DOHH2 (cell line): ENCODE measurements around the gene RNF145.
A peak's percentile ranks its signal among the peaks of the same experiment; 100 is the strongest.

Source experiments
- H3F3A ChIP-seq: fragments of 200-600 bp; sonication (generic), shearing (Covaris generic); 2 replicates; pipeline ENCODE4 v1.6.0; 2016; ENCODE audit warnings: antibody characterized with exemption, mild to moderate bottlenecking; ENCODE audit not compliant: control insufficient read depth, insufficient read depth
- H3K27ac ChIP-seq: fragments of 200-600 bp; sonication (generic); 2 replicates; pipeline ENCODE4 v1.5.1; 2014; ENCODE audit warnings: low read depth, mild to moderate bottlenecking, low read length, moderate library complexity
- H3K27me3 ChIP-seq: fragments of 200-600 bp; sonication (generic); 2 replicates; pipeline ENCODE4 v1.6.1; 2014; ENCODE audit warnings: mild to moderate bottlenecking, low read length, mixed read lengths; ENCODE audit not compliant: control insufficient read depth
- H3K36me3 ChIP-seq: fragments of 200-600 bp; sonication (generic); 2 replicates; pipeline ENCODE4 v1.6.1; 2014; ENCODE audit warnings: mild to moderate bottlenecking, low read length, moderate library complexity, mixed read lengths; ENCODE audit not compliant: control insufficient read depth
- H3K4me1 ChIP-seq: fragments of 200-600 bp; sonication (generic); 2 replicates; pipeline ENCODE4 v1.6.1; 2014; ENCODE audit warnings: mild to moderate bottlenecking, low read length, mixed read lengths; ENCODE audit not compliant: control insufficient read depth
- H3K4me2 ChIP-seq: fragments of 200-600 bp; sonication (generic); 2 replicates; pipeline ENCODE4 v1.6.0; 2014; ENCODE audit warnings: mild to moderate bottlenecking, low read length, moderate library complexity
- H3K4me3 ChIP-seq: fragments of 200-600 bp; sonication (generic); 2 replicates; pipeline ENCODE4 v1.5.1; 2014; ENCODE audit warnings: mild to moderate bottlenecking, low read length, mixed read lengths
- H3K79me2 ChIP-seq: fragments of 200-600 bp; sonication (generic); 2 replicates; pipeline ENCODE4 v1.6.1; 2014; ENCODE audit warnings: mild to moderate bottlenecking, low read length, mixed read lengths; ENCODE audit not compliant: control insufficient read depth
- H3K9me2 ChIP-seq: fragments of 200-600 bp; sonication (generic); replicated peaks from 2 replicates; pipeline ENCODE4 v1.6.1; 2014; ENCODE audit warnings: mild to moderate bottlenecking, low read length, mixed read lengths; ENCODE audit not compliant: control insufficient read depth
- H3K9me3 ChIP-seq: fragments of 200-600 bp; sonication (generic); 2 replicates; pipeline ENCODE4 v1.6.1; 2014; ENCODE audit warnings: antibody characterized with exemption, low read length, mixed read lengths; ENCODE audit not compliant: control insufficient read depth, insufficient read depth
- H4K20me1 ChIP-seq: fragments of 200-600 bp; sonication (generic); 2 replicates; pipeline ENCODE4 v1.6.0; 2014; ENCODE audit warnings: low read depth, mild to moderate bottlenecking, antibody characterized with exemption, low read length, moderate library complexity; ENCODE audit not compliant: control insufficient read depth, insufficient read depth
- EZH2phosphoT487 ChIP-seq: fragments of 200-600 bp; sonication (generic); IDR thresholded peaks from 2 replicates; pipeline ENCODE4 v1.6.1; 2017; ENCODE audit warnings: borderline replicate concordance, mild to moderate bottlenecking, antibody characterized with exemption, low read length, moderate library complexity, mixed read lengths
- TF ChIP-seq, protein P1 (sequence below): fragments of 200-600 bp; sonication (generic); IDR thresholded peaks from one replicate; pipeline ENCODE4 v1.5.1; 2014; ENCODE audit warnings: antibody characterized with exemption, mild to moderate bottlenecking, low read depth, low read length; ENCODE audit not compliant: poor library complexity, severe bottlenecking

RNF145 gene

DNA sequence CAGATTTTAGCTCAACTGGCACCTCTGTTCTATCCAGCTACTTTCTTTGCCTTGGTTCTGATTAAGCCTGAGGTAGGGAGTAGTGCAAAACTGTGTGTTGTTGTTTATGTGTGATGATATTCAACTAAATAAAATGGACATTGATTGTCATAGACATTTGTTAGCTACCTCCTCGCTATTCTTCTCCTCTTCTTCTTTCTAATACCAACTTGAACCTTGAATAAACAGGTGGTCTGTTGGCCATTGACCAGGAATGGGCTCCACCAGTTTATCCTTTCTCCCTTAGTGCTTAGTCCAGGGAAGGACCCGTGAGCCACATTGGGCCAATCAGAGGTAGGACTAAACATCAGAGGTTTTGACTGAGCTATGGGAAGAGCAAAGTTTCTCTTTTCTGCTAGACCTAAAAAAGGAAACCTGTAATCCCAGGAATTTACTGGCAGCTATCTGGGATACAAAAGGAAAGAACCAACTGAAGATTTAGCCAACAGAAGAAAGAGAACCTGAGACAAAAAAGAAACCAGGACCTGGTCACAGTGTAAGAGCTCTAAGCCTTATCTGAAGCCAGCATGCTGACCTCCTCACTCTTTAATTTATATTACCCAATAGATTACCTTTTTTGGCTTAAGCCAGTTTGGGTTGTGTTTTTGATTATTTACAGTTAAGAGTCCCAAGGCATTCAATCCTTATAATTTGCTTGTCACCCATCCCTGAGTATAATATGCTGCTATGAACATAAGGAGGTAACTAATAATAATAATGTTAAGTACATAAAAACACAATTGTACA, 5.3 kb upstream of the RNF145 start:
- H3K79me2 ChIP-seq, result 0 out of 2 replicates have a peak, but pooled peaks cover 3% of the 10 kb centered on the region
- H3K36me3 ChIP-seq, result no peaks in the 10 kb centered on the region
- H3K4me3 ChIP-seq, result no peak overlapping the region
- H3K9me2 ChIP-seq, result no peaks in the 10 kb centered on the region
- H3K4me2 ChIP-seq, result no peak overlapping the region
- peaks cover 23% of the 10 kb centered on the region for H3K4me1 ChIP-seq
- 0 out of 2 replicates have a peak, but pooled peaks cover 2% of the 10 kb centered on the region for H3F3A ChIP-seq
- TF ChIP-seq, protein P1, sequence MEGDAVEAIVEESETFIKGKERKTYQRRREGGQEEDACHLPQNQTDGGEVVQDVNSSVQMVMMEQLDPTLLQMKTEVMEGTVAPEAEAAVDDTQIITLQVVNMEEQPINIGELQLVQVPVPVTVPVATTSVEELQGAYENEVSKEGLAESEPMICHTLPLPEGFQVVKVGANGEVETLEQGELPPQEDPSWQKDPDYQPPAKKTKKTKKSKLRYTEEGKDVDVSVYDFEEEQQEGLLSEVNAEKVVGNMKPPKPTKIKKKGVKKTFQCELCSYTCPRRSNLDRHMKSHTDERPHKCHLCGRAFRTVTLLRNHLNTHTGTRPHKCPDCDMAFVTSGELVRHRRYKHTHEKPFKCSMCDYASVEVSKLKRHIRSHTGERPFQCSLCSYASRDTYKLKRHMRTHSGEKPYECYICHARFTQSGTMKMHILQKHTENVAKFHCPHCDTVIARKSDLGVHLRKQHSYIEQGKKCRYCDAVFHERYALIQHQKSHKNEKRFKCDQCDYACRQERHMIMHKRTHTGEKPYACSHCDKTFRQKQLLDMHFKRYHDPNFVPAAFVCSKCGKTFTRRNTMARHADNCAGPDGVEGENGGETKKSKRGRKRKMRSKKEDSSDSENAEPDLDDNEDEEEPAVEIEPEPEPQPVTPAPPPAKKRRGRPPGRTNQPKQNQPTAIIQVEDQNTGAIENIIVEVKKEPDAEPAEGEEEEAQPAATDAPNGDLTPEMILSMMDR, result no peak
- TF ChIP-seq EZH2phosphoT487, result no peak
- H3K27me3 ChIP-seq, result no peaks in the 10 kb centered on the region
- no peaks in the 10 kb centered on the region for H3K9me3 ChIP-seq
- H3K27ac ChIP-seq, result no peak overlapping the region
- H4K20me1 ChIP-seq, result no peaks in the 10 kb centered on the region

DNA sequence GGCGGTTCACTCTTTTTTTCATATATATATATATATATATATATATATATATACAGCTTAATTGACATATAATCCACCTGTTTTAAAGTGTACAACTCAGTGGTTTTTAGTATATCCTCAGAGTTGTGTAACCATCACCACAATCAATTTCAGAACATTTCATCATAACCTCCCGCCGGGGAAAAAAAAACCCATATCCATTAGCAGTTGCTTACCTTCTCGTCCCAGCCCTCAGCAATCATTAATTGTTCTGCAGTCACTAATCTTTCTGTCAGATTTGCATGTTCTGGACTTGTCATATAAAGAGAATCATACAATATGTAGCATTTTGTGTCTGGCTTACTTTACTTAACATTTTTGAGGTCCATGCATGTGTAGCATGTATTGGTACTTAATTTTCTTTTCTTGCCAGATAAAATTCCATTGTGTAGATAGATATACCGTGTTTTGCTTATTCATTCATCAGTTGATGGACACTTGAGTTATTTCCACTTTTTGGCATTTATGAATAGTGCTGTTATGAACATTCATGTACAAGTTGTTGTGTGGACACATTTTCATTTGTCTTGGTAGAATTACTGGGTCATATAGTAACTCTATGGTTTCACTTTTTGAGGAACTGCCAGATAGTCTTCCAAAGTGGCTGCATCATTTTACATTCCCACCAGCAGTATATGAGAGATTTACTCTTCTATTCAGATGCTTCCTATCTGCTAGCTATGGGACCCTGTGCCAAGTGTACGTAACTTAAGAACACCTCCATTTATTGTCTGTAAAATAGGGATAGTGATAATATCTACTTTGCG, 3.5 kb upstream of the RNF145 start:
- Histone ChIP-seq H3K4me1 (peaks cover 25% of the 10 kb centered on the region), H3K4me2 (no peak overlapping the region), H4K20me1 (no peaks in the 10 kb centered on the region), H3K27me3 (no peaks in the 10 kb centered on the region), H3K79me2 (peaks cover 18% of the 10 kb centered on the region), H3K9me3 (no peaks in the 10 kb centered on the region), H3K9me2 (no peaks in the 10 kb centered on the region), H3K4me3 (no peak overlapping the region), H3F3A (peaks cover 8% of the 10 kb centered on the region), H3K27ac (no peak overlapping the region), H3K36me3 (peaks cover 3% of the 10 kb centered on the region; the same call in 1 of the 2 replicates)
- TF ChIP-seq, protein P1, result no peak
- TF ChIP-seq EZH2phosphoT487, result no peak

DNA sequence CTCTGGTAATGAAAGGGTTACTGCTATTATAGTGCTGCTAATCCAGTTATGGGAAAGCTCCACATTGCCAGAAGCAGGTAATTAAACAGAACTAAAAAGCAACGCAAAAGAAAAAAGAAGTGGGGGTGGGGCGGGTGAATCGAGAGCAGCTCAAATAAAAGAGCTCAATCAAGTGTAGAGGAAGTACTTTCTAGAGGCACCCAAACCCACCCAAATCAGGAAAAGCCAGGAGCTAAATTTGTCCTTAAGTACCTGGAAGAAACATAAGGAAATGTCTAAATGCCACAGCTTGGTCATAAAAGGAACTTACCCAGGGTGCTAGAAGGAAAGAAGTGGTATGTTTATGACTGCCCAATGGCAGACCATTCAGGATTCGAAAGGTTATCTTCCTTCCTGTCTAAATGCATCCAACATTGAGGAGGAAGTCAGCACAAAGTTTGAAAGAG, 2.4 kb upstream of the RNF145 start:
- Histone ChIP-seq H3K79me2 (peaks cover 29% of the 10 kb centered on the region), H3K36me3 (peaks cover 7% of the 10 kb centered on the region; the same call in 1 of the 2 replicates), H3K4me3 (no peak overlapping the region), H4K20me1 (0 out of 2 replicates have a peak, but pooled peaks cover 1% of the 10 kb centered on the region), H3F3A (peaks cover 13% of the 10 kb centered on the region), H3K9me2 (no peaks in the 10 kb centered on the region), H3K4me2 (peak overlapping the region; percentile 26; the same call in 1 of the 2 replicates), H3K27me3 (no peaks in the 10 kb centered on the region), H3K4me1 (peaks cover 29% of the 10 kb centered on the region), H3K9me3 (no peaks in the 10 kb centered on the region), H3K27ac (no peak overlapping the region)
- TF ChIP-seq, protein P1, result no peak
- no peak for TF ChIP-seq EZH2phosphoT487
